Ascending aorta (tissue), 2 donors: ENCODE results near the gene CD47. TPM values are rescaled to one million over a fixed set of nuclear protein-coding genes. Genes with fewer than 3 reads are reported as not detected.

ENCODE experiments used
- DNase-seq, 2 donors: peaks; one replicate each; pipeline ENCODE4 v3.0.0-alpha.2; 2019; ENCODE audit warnings: low spot score in 2 of 2
- H3K27ac ChIP-seq, 2 donors: fragments of 200-600 bp; sonication (generic); one replicate each; pipeline ENCODE4 v1.5.1; 2016 to 2017; ENCODE audit warnings: mild to moderate bottlenecking in 1 of 2
- H3K27me3 ChIP-seq: fragments of 200-600 bp; sonication (generic); one replicate; pipeline ENCODE4 v1.5.1; 2017
- H3K36me3 ChIP-seq, 2 donors: fragments of 200-600 bp; sonication (generic); one replicate each; pipeline ENCODE4 v1.5.1; 2016
- H3K4me1 ChIP-seq, 2 donors: fragments of 200-600 bp; sonication (generic); one replicate each; pipeline ENCODE4 v1.5.1; 2016 to 2017; ENCODE audit warnings: mild to moderate bottlenecking in 1 of 2
- H3K4me3 ChIP-seq, 2 donors: fragments of 200-600 bp; sonication (generic); one replicate each; pipeline ENCODE4 v1.5.1; 2016 to 2017; ENCODE audit warnings: mild to moderate bottlenecking in 1 of 2
- H3K9me3 ChIP-seq, 2 donors: fragments of 200-600 bp; sonication (generic); one replicate each; pipeline ENCODE4 v1.5.1; 2016
- intact Hi-C: fragments of 100-400 bp; cut with DNase I; formaldehyde crosslinking; loops from one replicate; pipeline ENCODE4 v1.15.1; 2023
- total RNA-seq: library from RNA; depleted of rRNA; stranded (reverse); fragments of >200 nt; gene quantifications from one replicate; pipeline ENCODE4 v1.1.0, GENCODE V29; 2016
- TF ChIP-seq, protein P1 (sequence below), 3 experiments: fragments of 200-600 bp in 2 of 3; fragments of 450-650 bp in 1 of 3; sonication (generic) in 2 of 3; IDR thresholded peaks; one replicate each; pipeline ENCODE4 v1.5.1; 2016 to 2019; ENCODE audit warnings: antibody characterized with exemption in 3 of 3, mild to moderate bottlenecking in 1 of 3, moderate library complexity in 1 of 3

CD47 gene
- total RNA-seq, 1 donor from 2014 or later = 24.5 TPM

DNA sequence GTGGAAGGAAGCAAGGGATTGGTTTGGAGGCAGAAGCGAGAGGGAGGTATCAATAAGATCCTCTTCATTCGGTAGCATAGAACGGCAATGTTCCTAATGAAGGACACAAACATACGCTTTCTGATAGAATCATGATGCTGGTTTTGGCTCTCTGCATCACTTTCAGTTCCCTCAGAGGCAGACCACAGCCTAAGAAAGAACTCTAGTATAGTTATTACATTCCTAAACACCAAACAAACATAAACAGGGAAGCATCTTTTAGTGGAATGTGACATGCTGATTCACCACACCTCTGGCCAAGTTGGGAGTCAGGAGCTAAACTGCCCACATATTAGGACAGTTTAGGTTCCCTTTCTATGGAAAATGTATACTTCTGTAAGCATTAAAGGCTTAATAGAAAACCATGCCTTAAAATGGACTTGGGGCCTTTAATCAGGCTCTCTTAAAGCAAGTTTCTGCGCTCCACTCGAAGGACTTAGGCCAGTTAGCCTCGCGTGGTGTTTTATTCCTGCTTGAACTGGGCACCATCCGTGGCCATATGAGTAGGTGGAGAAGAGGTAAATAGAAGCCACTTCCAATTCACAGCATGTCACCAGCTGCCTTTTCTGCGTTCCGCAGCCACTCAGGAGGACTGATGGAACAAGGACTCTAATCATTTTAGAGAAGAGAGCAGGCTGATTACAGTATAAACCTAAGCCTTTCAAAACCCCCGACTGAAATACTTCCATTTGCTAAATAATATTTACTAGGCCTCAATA lies 53.7 kb downstream of the CD47 start:
- no peaks in the 10 kb centered on the region for H3K9me3 ChIP-seq
- intact Hi-C loops = no loop called here
- no peak overlapping the region for H3K4me3 ChIP-seq
- peaks cover 4 to 15% of the 10 kb centered on the region in 2 donors for H3K36me3 ChIP-seq
- no peak overlapping the region for H3K27ac ChIP-seq
- H3K27me3 ChIP-seq = no peaks in the 10 kb centered on the region
- TF ChIP-seq, protein P1, sequence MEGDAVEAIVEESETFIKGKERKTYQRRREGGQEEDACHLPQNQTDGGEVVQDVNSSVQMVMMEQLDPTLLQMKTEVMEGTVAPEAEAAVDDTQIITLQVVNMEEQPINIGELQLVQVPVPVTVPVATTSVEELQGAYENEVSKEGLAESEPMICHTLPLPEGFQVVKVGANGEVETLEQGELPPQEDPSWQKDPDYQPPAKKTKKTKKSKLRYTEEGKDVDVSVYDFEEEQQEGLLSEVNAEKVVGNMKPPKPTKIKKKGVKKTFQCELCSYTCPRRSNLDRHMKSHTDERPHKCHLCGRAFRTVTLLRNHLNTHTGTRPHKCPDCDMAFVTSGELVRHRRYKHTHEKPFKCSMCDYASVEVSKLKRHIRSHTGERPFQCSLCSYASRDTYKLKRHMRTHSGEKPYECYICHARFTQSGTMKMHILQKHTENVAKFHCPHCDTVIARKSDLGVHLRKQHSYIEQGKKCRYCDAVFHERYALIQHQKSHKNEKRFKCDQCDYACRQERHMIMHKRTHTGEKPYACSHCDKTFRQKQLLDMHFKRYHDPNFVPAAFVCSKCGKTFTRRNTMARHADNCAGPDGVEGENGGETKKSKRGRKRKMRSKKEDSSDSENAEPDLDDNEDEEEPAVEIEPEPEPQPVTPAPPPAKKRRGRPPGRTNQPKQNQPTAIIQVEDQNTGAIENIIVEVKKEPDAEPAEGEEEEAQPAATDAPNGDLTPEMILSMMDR (IDR thresholded peaks at IDR 0.05) = no peak
- H3K4me1 ChIP-seq = no peaks in the 10 kb centered on the region
- no peak for DNase-seq

DNA sequence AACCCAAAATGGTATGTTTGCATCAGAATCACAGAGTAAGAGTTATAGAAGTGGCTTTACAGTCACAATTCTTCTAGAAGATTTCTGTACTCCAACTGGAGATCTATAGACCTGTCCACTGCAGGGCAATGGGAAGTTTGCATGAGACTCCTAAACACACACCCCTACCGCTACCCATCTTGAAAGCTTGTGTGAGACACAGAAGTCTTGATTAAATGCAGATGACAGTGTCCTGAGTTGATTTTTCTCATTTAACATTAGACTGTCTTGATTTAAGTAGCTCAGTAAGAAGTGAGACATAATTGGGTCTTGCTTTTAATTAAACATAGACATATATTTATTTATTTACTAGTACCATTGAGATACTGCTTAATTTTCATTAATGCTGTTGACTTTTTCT lies 54.4 kb downstream of the CD47 start:
- Histone ChIP-seq H3K9me3 (no peaks in the 10 kb centered on the region), H3K27me3 (no peaks in the 10 kb centered on the region), H3K4me3 (no peak overlapping the region), H3K27ac (no peak overlapping the region), H3K36me3 (peaks cover 0 to 8% of the 10 kb centered on the region in 2 donors), H3K4me1 (no peaks in the 10 kb centered on the region)
- TF ChIP-seq, protein P1 (IDR thresholded peaks at IDR 0.05) = no peak
- intact Hi-C loops = no loop called here
- no peak for DNase-seq

DNA sequence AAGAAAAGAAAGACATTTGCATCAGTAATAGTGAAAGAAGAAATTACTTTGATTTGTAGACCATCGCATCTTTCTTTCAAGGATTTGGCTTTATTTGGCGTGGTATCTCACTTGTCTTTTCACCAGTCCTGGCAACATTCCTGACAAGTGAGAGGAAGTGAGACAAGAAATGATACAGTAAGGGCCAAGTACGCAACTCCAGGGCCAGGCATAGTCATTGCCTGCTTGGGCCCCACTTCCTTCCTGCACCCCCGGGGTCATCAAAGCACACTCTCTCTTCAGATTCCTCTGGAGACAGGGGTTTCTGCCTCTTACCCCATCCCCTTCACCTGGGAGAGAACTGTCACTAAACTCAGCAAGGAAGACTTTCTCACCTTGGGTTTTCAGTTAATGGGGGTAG lies 55.1 kb downstream of the CD47 start:
- intact Hi-C loops = no loop called here
- Histone ChIP-seq H3K27me3 (no peaks in the 10 kb centered on the region), H3K4me1 (no peaks in the 10 kb centered on the region), H3K9me3 (no peaks in the 10 kb centered on the region), H3K27ac (no peak overlapping the region), H3K4me3 (no peak overlapping the region), H3K36me3 (peaks cover 0 to 8% of the 10 kb centered on the region in 2 donors)
- TF ChIP-seq, protein P1 (IDR thresholded peaks at IDR 0.05) = no peak
- no peak for DNase-seq

DNA sequence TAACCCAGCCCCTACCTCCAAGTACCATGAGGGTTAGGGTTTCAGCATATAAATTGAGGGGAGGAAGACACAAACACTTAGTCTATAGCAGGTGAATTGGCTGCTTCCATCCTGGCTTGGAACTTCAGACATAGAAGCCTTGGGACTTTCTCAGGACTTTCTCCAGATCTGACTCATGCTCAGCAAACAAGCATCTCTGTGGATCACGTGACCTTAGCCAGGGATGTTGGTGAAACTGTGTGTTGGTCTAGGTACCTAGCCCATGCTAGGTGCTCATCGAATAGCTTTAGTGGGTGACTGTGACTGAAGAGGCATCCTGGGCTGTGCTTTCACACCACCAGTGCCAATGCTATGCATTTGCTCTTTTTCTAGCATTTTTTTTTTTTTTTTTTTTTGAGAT lies 58.9 kb downstream of the CD47 start:
- Histone ChIP-seq H3K27ac (no peak overlapping the region), H3K36me3 (peaks cover 0 to 4% of the 10 kb centered on the region in 2 donors), H3K27me3 (no peaks in the 10 kb centered on the region), H3K4me1 (no peaks in the 10 kb centered on the region), H3K9me3 (no peaks in the 10 kb centered on the region), H3K4me3 (no peak overlapping the region)
- intact Hi-C loops = no loop called here
- TF ChIP-seq, protein P1 (IDR thresholded peaks at IDR 0.05) = no peak
- DNase-seq = no peak

DNA sequence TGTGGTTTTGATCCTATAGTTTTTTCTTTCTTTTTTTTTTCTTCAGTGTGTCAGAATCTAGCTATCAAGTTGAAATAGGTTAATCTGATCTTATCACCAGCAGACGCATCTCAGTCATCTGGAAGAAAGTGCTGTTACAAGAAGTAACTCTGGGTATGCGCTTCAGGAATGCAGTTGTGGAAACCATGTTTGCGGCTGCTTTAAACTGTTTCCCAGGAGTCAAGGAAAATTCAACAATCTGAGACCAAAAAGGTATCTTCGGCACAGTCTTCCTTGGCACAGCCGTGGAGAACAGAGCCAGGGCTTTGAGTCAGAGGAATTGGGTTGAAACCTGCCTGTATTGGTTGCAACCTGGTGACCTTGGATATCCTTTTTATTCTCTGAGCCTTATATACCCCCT lies 59.9 kb downstream of the CD47 start:
- intact Hi-C loops = no loop called here
- H3K4me1 ChIP-seq = no peaks in the 10 kb centered on the region
- DNase-seq = no peak
- no peaks in the 10 kb centered on the region for H3K9me3 ChIP-seq
- H3K27me3 ChIP-seq = no peaks in the 10 kb centered on the region
- H3K27ac ChIP-seq = no peak overlapping the region
- no peak overlapping the region for H3K4me3 ChIP-seq
- peaks cover 0 to 4% of the 10 kb centered on the region in 2 donors for H3K36me3 ChIP-seq
- TF ChIP-seq, protein P1 (IDR thresholded peaks at IDR 0.05) = no peak
